IMR-90 (cell line): Measurements from ENCODE around the gene ANXA2. TPM values are rescaled to one million over a fixed set of nuclear protein-coding genes. Genes with fewer than 3 reads are reported as not detected.
A peak's percentile ranks its signal among the peaks of the same experiment; 100 is the strongest.

ENCODE experiments used
- ATAC-seq: fragments of 200-7000 bp; cut with Tn5 transposase; 2 replicates; pipeline ENCODE4 v1.9.1; 2020; ENCODE audit warnings: low read depth, mild to moderate bottlenecking, moderate library complexity
- BruUV-seq: library from RNA; stranded (reverse); fragments of 400-500 nt; replicated peaks from 2 replicates; lab custom pipeline; 2021; lab: Mats Ljungman, UMichigan
- CTCF ChIA-PET: fragments of 300-600 bp; formaldehyde crosslinking; extraction: SDS; loops from one replicate; lab custom pipeline; 2021; ENCODE audit warnings: antibody characterized with exemption; lab: Yijun Ruan, JAX
- POLR2A ChIA-PET: fragments of 300-600 bp; sonication (Branson Sonifier 250); formaldehyde crosslinking; loops from one replicate; lab custom pipeline; 2022; ENCODE audit warnings: antibody characterized with exemption; ENCODE audit not compliant: unreplicated experiment; lab: Charles Lee
- DNase-seq: peaks from one replicate; pipeline ENCODE4 v3.0.0; 2013
- H2AFZ ChIP-seq: replicated peaks from 2 replicates; pipeline ENCODE3; 2013; ENCODE audit warnings: low read length, mild to moderate bottlenecking; ENCODE audit not compliant: poor library complexity
- H2AK5ac ChIP-seq: 2 replicates; pipeline ENCODE4 v1.6.1; 2013; ENCODE audit warnings: low read depth, low read length, inconsistent platforms
- H2AK9ac ChIP-seq: replicated peaks from 2 replicates; pipeline ENCODE3; 2013; ENCODE audit warnings: mild to moderate bottlenecking, low read depth, low read length, moderate library complexity; ENCODE audit not compliant: poor library complexity
- H2BK120ac ChIP-seq: 2 replicates; pipeline ENCODE4 v1.6.1; 2013; ENCODE audit warnings: low read depth, low read length, inconsistent platforms
- H2BK15ac ChIP-seq: 3 replicates; pipeline ENCODE4 v1.6.1; 2013; ENCODE audit warnings: low read depth, low read length, inconsistent platforms
- H2BK20ac ChIP-seq: 2 replicates; pipeline ENCODE4 v1.6.1; 2013; ENCODE audit warnings: low read depth, mild to moderate bottlenecking, inconsistent platforms, low read length, moderate library complexity
- H2BK5ac ChIP-seq: 2 replicates; pipeline ENCODE4 v1.6.1; 2013; ENCODE audit warnings: mild to moderate bottlenecking, low read depth, low read length, inconsistent platforms; ENCODE audit not compliant: poor library complexity, severe bottlenecking
- H3K14ac ChIP-seq: replicated peaks from 2 replicates; pipeline ENCODE4 v1.6.1; 2013; ENCODE audit warnings: low read depth, low read length, inconsistent platforms
- H3K18ac ChIP-seq: 2 replicates; pipeline ENCODE4 v1.6.1; 2013; ENCODE audit warnings: low read depth, low read length, control low read depth
- H3K23ac ChIP-seq: 2 replicates; pipeline ENCODE4 v1.6.1; 2013; ENCODE audit warnings: low read depth, low read length, inconsistent platforms
- H3K27ac ChIP-seq: 2 replicates; pipeline ENCODE4 v1.5.1; 2013; ENCODE audit warnings: mild to moderate bottlenecking, control low read depth, low read length; ENCODE audit not compliant: insufficient read depth
- H3K27me3 ChIP-seq: 2 replicates; pipeline ENCODE4 v1.6.1; 2013; ENCODE audit warnings: low read length; ENCODE audit not compliant: control insufficient read depth, insufficient read depth
- H3K36me3 ChIP-seq: 2 replicates; pipeline ENCODE4 v1.6.1; 2013; ENCODE audit warnings: low read length, mixed read lengths; ENCODE audit not compliant: control insufficient read depth, insufficient read depth
- H3K4ac ChIP-seq: 2 replicates; pipeline ENCODE4 v1.6.1; 2013; ENCODE audit warnings: low read depth, low read length, inconsistent platforms
- H3K4me1 ChIP-seq: 2 replicates; pipeline ENCODE4 v1.6.1; 2013; ENCODE audit warnings: low read length, mixed read lengths; ENCODE audit not compliant: control insufficient read depth, insufficient read depth
- H3K4me2 ChIP-seq: 2 replicates; pipeline ENCODE4 v1.6.1; 2013; ENCODE audit warnings: low read depth, mild to moderate bottlenecking, control low read depth, low read length, moderate library complexity
- H3K4me3 ChIP-seq: 2 replicates; pipeline ENCODE4 v1.5.1; 2013; ENCODE audit warnings: low read depth, mild to moderate bottlenecking, control low read depth, low read length, moderate library complexity; ENCODE audit not compliant: insufficient read depth
- H3K56ac ChIP-seq: 2 replicates; pipeline ENCODE4 v1.6.1; 2013; ENCODE audit warnings: low read length, inconsistent platforms; ENCODE audit not compliant: insufficient read depth; ENCODE audit errors: extremely low read depth
- H3K79me1 ChIP-seq, 2 experiments: 2 replicates each; pipeline ENCODE4 v1.6.1; 2013; ENCODE audit warnings: low read length in 2 of 2, inconsistent platforms in 1 of 2, low read depth in 1 of 2
- H3K9ac ChIP-seq: 2 replicates; pipeline ENCODE4 v1.6.1; 2013; ENCODE audit warnings: low read depth, low read length, control low read depth
- H3K9me1 ChIP-seq: 2 replicates; pipeline ENCODE4 v1.6.1; 2013; ENCODE audit warnings: low read length, inconsistent platforms; ENCODE audit not compliant: insufficient read depth
- H3K9me3 ChIP-seq: 2 replicates; pipeline ENCODE4 v1.6.1; 2013; ENCODE audit warnings: low read length; ENCODE audit not compliant: control insufficient read depth, insufficient read depth
- H4K20me1 ChIP-seq: 2 replicates; pipeline ENCODE4 v1.6.1; 2013; ENCODE audit warnings: low read length, inconsistent platforms; ENCODE audit not compliant: insufficient read depth
- H4K5ac ChIP-seq: 2 replicates; pipeline ENCODE4 v1.6.1; 2013; ENCODE audit warnings: mild to moderate bottlenecking, low read depth, low read length, control low read depth
- H4K8ac ChIP-seq, 2 experiments: 2 replicates each; pipeline ENCODE4 v1.6.1; 2013; ENCODE audit warnings: low read depth in 2 of 2, low read length in 2 of 2, control low read depth in 1 of 2, inconsistent platforms in 1 of 2
- H4K91ac ChIP-seq: 2 replicates; pipeline ENCODE4 v1.6.1; 2013; ENCODE audit warnings: low read depth, low read length, inconsistent platforms; ENCODE audit not compliant: insufficient read depth
- BHLHE40 ChIP-seq: fragments of 150-350 bp; IDR thresholded peaks from 2 replicates; pipeline ENCODE4 v1.6.1; 2016; ENCODE audit warnings: mild to moderate bottlenecking, low read depth, low read length
- CEBPB ChIP-seq: IDR thresholded peaks from 2 replicates; pipeline ENCODE4 v1.6.1; 2012; ENCODE audit warnings: low read depth, low read length, improper control_type of control experiment
- CTCF ChIP-seq: conservative IDR thresholded peaks from 2 replicates; pipeline ENCODE4 v1.5.1; 2012; ENCODE audit warnings: mild to moderate bottlenecking, low read depth, low read length, improper control_type of control experiment
- MAFK ChIP-seq: IDR thresholded peaks from 2 replicates; pipeline ENCODE4 v1.6.1; 2012; ENCODE audit warnings: low read depth, low read length, improper control_type of control experiment
- MAZ ChIP-seq: IDR thresholded peaks from 2 replicates; pipeline ENCODE4 v1.6.1; 2012; ENCODE audit warnings: low read depth, mild to moderate bottlenecking, low read length, improper control_type of control experiment, moderate library complexity, borderline replicate concordance
- MXI1 ChIP-seq: IDR thresholded peaks from 2 replicates; pipeline ENCODE4 v1.6.1; 2012; ENCODE audit warnings: low read depth, mild to moderate bottlenecking, low read length, moderate library complexity, borderline replicate concordance
- RAD21 ChIP-seq: IDR thresholded peaks from 2 replicates; pipeline ENCODE4 v1.6.1; 2012; ENCODE audit warnings: low read length, improper control_type of control experiment
- SMC3 ChIP-seq: fragments of 150-350 bp; IDR thresholded peaks from 2 replicates; pipeline ENCODE4 v1.6.1; 2016; ENCODE audit warnings: low read depth, mild to moderate bottlenecking, antibody characterized with exemption, low read length, moderate library complexity
- WGBS, 2 experiments: methylation state at CpG; one replicate each; pipeline versions ENCODE4 v1.1.5 to v1.1.7; 2013; ENCODE audit warnings: missing lambda C conversion rate in 2 of 2; ENCODE audit not compliant: insufficient read length in 1 of 2; ENCODE audit errors: extremely low coverage in 2 of 2; 5-methylcytosine and 5-hydroxymethylcytosine counted together
- dilution Hi-C: fragments of 300-500 bp; cut with HindIII; formaldehyde crosslinking; loops from one replicate; pipeline ENCODE4 v1.14.3; 2018; ENCODE audit warnings: low sequenced_read_pairs; ENCODE audit not compliant: unreplicated experiment
- in situ Hi-C: fragments of 300-500 bp; cut with MboI; formaldehyde crosslinking; loops from 3 replicates; pipeline ENCODE4 v1.14.3; 2019; ENCODE audit warnings: low sequenced_read_pairs, inconsistent platforms, mixed read lengths
- intact Hi-C: fragments of 100-400 bp; cut with micrococcal nuclease; formaldehyde crosslinking; loops from 2 replicates; pipeline ENCODE4 v1.10.0; 2022
- polyA plus RNA-seq, 3 experiments: library from polyadenylated mRNA; depleted of rRNA; stranded (reverse); fragments of >200 nt; gene quantifications; 2 replicates each; pipeline ENCODE4 v1.2.3, GENCODE V29; 2012; ENCODE audit warnings: low replicate concordance in 1 of 3
- total RNA-seq: library from RNA; depleted of rRNA; stranded (reverse); fragments of >200 nt; gene quantifications from 2 replicates; pipeline ENCODE4 v1.2.3, GENCODE V29; 2012

ANXA2 gene
- total and polyA plus RNA-seq, 2 of the 4 experiments (the other 2 are of a cell fraction) = 7,454 to 8,412 TPM

GRCh38 chr15:60328852-60329443 lies 68.8 kb downstream of the ANXA2 start:
- no CpG with 5 or more reads among the region's 7 CpGs for WGBS, 2 experiments
- no peak overlapping the region for H3K4ac ChIP-seq
- TF ChIP-seq BHLHE40 (no peak), CTCF (peak; percentile 67), CEBPB (peak; percentile 41; the same call in 1 of the 2 replicates), MXI1 (no peak), SMC3 (peak; percentile 62), MAFK (no peak), MAZ (no peak), RAD21 (peak; percentile 45)
- H3K4me1 ChIP-seq = no peaks in the 10 kb centered on the region
- CTCF ChIA-PET = interaction anchor here (0.6 to 1.3 kb wide), 8 partner anchors 16 to 638 kb away, joined by 3 to 5 read pairs (median 3); no protein-coding TSS in a partner anchor
- no peak overlapping the region for H2BK5ac ChIP-seq
- no peak overlapping the region for H2BK15ac ChIP-seq
- BruUV-seq = no TSS peak
- H3K79me1 ChIP-seq = no peaks in the 10 kb centered on the region
- H3K9me1 ChIP-seq = no peaks in the 10 kb centered on the region
- no peak overlapping the region for H2AK5ac ChIP-seq
- ATAC-seq (peak; percentile 57), DNase-seq (peak; percentile 37)
- H4K20me1 ChIP-seq = no peaks in the 10 kb centered on the region; the same call in 1 of the 2 replicates
- H3K23ac ChIP-seq = no peak overlapping the region
- no peaks in the 10 kb centered on the region for H3K36me3 ChIP-seq
- H4K5ac ChIP-seq = no peak overlapping the region
- H3K18ac ChIP-seq = no peak overlapping the region
- H3K27ac ChIP-seq = no peak overlapping the region
- H2AK9ac ChIP-seq = no peak overlapping the region
- H3K9me3 ChIP-seq = no peaks in the 10 kb centered on the region
- H2BK20ac ChIP-seq = no peak overlapping the region
- H3K56ac ChIP-seq = no peak overlapping the region
- intact Hi-C loops = loop anchor here (1.0 to 10.0 kb wide), 3 partner anchors 115 to 794 kb away; no protein-coding TSS in a partner anchor
- in situ Hi-C loops = loop anchor here (10.0 to 25.0 kb wide), 3 partner anchors 604 to 1508 kb away; no protein-coding TSS in a partner anchor
- H3K9ac ChIP-seq = no peak overlapping the region
- no peak overlapping the region for H2AFZ ChIP-seq
- H3K4me2 ChIP-seq = peak overlapping the region; percentile 58; the same call in 1 of the 2 replicates
- H2BK120ac ChIP-seq = no peak overlapping the region
- no peak overlapping the region for H3K4me3 ChIP-seq
- dilution Hi-C loops = no loop called here
- peaks cover 23% of the 10 kb centered on the region for H3K27me3 ChIP-seq
- no peak overlapping the region for H4K91ac ChIP-seq
- H4K8ac ChIP-seq = no peak overlapping the region
- H3K14ac ChIP-seq = no peak overlapping the region
- POLR2A ChIA-PET = no interaction called here
